ENCODE results near the gene ARGLU1.

Gene ARGLU1

DNA sequence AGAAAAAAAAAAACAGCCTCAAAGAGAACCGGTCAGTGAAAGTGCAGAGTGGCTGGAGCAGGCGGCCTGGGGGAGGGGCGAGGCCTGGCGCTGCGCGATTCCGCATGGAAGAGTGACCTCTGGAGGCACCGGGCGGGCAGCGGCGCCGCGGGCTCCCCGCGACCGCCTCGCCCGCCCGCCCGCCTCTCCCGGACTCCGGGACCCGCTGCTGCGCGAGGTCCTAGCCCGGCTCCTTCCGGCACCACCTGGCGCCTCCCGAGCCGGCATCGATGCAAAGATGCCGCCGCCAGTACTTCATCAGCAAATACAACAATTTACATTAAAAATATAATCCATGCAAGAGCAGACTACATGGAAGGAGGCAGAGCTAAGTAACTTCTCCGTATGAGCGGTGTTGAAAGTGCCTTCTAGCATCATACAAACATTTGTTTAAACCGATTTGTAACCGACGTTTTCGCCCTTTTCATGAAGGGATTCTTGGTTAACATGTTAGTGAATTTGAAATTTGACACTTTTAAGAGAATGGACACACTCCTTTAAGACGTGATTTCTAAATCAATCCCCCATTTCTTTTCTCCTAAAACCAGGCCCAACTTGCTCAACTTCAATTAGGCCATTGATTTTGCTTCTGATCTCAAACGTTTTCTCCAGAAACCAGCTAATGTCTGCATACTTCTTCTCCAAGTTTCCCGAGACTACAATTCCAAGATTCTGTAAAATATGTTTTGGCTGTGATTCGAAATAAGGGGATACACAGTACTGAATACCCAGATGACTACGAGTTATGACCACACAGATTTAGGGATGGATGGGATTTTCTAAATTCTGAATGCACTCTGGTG, 34.6 kb downstream of the ARGLU1 start:
- TF ChIP-seq, protein P1, sequence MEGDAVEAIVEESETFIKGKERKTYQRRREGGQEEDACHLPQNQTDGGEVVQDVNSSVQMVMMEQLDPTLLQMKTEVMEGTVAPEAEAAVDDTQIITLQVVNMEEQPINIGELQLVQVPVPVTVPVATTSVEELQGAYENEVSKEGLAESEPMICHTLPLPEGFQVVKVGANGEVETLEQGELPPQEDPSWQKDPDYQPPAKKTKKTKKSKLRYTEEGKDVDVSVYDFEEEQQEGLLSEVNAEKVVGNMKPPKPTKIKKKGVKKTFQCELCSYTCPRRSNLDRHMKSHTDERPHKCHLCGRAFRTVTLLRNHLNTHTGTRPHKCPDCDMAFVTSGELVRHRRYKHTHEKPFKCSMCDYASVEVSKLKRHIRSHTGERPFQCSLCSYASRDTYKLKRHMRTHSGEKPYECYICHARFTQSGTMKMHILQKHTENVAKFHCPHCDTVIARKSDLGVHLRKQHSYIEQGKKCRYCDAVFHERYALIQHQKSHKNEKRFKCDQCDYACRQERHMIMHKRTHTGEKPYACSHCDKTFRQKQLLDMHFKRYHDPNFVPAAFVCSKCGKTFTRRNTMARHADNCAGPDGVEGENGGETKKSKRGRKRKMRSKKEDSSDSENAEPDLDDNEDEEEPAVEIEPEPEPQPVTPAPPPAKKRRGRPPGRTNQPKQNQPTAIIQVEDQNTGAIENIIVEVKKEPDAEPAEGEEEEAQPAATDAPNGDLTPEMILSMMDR (IDR thresholded peaks at IDR 0.05; ENCODE audit: low read depth, low read length): no peak
- TF ChIP-seq POLR2A (IDR thresholded peaks at IDR 0.05; ENCODE audit: extremely low read depth, insufficient read length): no peak
- TF ChIP-seq, protein P2, sequence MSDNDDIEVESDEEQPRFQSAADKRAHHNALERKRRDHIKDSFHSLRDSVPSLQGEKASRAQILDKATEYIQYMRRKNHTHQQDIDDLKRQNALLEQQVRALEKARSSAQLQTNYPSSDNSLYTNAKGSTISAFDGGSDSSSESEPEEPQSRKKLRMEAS (IDR thresholded peaks at IDR 0.05; ENCODE audit: low read depth, low read length): no peak
- TF ChIP-seq MYC (IDR thresholded peaks at IDR 0.05; ENCODE audit: low read depth, low read length): no peak
- no peak overlapping the region for H3K4me3 ChIP-seq (ENCODE audit: low read depth, low read length)
- DNase-seq (ENCODE audit: low read depth): peak; percentile 59

DNA sequence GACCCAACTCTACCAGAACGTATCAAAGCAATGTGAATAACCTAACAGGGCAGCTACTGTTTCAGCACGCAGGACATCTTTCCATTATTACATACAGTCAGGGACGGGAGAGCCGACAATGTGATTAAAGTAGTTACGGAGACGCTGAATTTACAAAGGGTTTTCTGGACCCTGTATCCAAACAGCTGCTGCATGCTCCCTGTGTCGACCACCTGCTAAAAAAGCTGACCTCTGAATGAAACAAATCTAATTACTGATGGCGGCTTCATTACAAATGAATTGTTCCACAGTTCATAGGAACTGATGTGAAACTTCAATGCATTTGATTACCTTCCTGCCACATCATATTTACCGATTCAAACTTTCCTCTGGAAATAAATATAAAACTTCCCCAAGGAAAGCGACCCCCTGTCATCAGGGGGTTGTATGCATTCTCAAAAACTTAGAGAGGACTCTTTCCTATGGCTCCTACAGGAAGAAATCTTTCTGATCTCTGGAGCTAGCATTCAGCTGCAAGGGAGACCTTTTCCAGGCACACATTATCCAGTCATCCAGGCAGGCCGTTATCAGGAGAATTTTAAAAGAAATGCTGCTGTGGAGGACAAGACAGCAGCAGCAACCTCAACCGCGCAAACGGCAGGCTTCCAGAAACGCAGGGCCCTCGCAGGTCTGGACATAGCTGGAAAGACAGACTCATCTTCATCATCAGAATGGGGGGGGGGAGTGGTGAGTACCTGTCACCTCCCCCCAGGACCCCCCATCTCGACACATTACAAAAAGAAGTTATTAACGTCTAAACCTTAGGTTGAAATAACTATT, 35.6 kb downstream of the ARGLU1 start:
- H3K4me3 ChIP-seq (ENCODE audit: low read depth, low read length): no peak overlapping the region
- no peak for DNase-seq (ENCODE audit: low read depth)
- TF ChIP-seq, protein P2 (IDR thresholded peaks at IDR 0.05; ENCODE audit: low read depth, low read length): no peak
- no peak for TF ChIP-seq POLR2A (IDR thresholded peaks at IDR 0.05; ENCODE audit: extremely low read depth, insufficient read length)
- TF ChIP-seq MYC (IDR thresholded peaks at IDR 0.05; ENCODE audit: low read depth, low read length): no peak
- TF ChIP-seq, protein P1 (IDR thresholded peaks at IDR 0.05; ENCODE audit: low read depth, low read length): no peak

DNA sequence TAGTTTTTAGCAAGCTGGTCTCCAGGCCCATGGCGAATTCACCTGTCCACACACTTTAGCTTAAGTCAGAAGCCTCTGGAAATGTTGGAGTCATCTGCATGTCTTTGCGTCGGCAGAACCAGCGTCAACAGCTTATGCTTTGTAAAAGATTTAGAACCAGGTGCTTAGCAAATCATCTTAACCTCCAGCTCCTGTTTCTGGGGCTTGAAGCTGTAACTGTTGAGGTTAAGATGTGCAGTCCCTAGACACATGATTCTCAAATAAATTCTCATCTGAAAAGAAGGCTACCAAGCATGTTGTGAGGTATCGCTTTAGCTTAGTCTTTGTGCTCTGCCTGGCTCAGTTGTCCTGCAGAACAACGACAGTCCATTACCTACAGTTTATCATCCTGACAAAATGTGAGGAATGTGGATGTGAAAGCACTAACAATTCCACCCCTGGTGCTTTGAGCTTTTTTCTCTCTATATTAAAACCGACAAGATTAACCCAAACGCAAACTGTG, 36.9 kb downstream of the ARGLU1 start:
- H3K4me3 ChIP-seq (ENCODE audit: low read depth, low read length): no peak overlapping the region
- TF ChIP-seq MYC (IDR thresholded peaks at IDR 0.05; ENCODE audit: low read depth, low read length): no peak
- TF ChIP-seq, protein P2 (IDR thresholded peaks at IDR 0.05; ENCODE audit: low read depth, low read length): no peak
- no peak for TF ChIP-seq POLR2A (IDR thresholded peaks at IDR 0.05; ENCODE audit: extremely low read depth, insufficient read length)
- TF ChIP-seq, protein P1 (IDR thresholded peaks at IDR 0.05; ENCODE audit: low read depth, low read length): no peak
- no peak for DNase-seq (ENCODE audit: low read depth)

DNA sequence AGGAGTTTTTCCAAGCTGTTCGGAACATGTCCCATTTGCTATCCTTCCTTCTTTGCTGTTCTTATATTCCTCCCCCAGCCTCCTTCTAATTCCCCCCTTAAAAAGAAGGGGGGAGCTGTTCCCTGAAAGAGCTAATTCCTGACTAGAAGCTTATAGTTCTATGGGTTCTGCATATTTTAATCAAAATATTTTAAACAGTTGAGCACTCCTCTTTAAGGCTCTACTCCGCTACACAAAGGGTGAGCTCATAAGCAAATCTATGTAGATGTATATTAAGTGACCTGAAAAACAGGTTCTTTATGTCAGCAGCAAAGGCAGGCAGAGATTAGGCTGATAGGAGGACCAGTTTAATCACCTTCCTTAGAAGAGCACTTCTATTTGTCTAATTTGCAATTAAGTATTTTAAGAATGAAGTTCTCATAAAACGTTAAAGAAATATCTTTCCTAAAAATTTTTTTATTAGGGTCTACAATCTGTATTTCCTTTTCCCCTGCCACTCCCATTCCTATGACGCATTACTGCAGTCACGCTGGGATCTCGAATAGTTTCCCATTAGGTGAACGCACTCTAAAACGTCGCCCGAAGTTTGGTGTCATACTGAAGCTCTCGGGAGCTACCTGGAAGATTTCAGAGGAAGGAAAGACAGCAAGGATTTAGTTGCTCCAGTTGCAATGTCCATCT, 37.6 kb downstream of the ARGLU1 start:
- TF ChIP-seq, protein P1 (IDR thresholded peaks at IDR 0.05; ENCODE audit: low read depth, low read length): no peak
- TF ChIP-seq, protein P2 (IDR thresholded peaks at IDR 0.05; ENCODE audit: low read depth, low read length): no peak
- TF ChIP-seq POLR2A (IDR thresholded peaks at IDR 0.05; ENCODE audit: extremely low read depth, insufficient read length): no peak
- no peak for TF ChIP-seq MYC (IDR thresholded peaks at IDR 0.05; ENCODE audit: low read depth, low read length)
- DNase-seq (ENCODE audit: low read depth): no peak

DNA sequence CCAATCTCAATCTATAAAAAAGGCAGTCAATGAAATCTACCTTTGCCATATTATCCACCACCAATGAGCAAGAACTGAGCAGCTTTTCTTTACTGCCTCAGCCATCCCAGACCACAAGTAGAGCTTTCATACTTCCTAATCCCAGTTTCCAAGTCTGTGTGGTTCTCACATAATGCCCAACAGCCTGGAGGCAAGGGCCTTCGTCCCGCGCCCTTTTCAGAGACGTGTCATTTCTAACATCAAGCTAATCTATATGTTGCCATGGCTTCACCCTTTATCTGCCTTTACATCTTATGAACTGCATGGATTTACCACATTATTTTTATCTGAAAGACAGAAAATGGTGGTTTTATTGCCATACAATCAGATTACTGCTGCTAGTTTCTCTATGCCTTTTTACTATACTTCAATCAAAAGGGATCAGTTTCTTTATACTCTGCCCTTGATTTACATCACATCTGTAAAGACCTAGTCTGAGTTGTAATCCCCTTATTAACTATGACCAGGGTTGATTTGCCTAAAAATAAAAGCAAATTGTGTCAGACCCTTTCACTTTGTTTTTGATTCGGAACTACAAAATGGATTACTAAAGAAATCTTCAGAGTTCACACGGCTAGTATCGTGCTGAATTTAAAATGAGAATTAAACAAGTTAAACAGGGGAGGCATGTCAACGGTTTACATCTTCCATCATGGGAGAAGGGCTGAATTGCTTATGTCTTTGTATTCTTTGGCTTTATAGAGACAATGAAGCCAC, 38.3 kb downstream of the ARGLU1 start:
- DNase-seq (ENCODE audit: low read depth): no peak
- no peak overlapping the region for H3K4me3 ChIP-seq (ENCODE audit: low read depth, low read length)
- no peak for TF ChIP-seq POLR2A (IDR thresholded peaks at IDR 0.05; ENCODE audit: extremely low read depth, insufficient read length)
- TF ChIP-seq MYC (IDR thresholded peaks at IDR 0.05; ENCODE audit: low read depth, low read length): no peak
- TF ChIP-seq, protein P2 (IDR thresholded peaks at IDR 0.05; ENCODE audit: low read depth, low read length): no peak

More for the DNA sequence above, 37.6 kb downstream of the ARGLU1 start:
- H3K4me3 ChIP-seq (ENCODE audit: low read depth, low read length): no peak overlapping the region
